HL-60 (cell line): ENCODE measurements around the gene RPIA.

ENCODE experiments used
- CTCF ChIP-seq: IDR thresholded peaks from one replicate; pipeline ENCODE4 v1.5.1; 2011; ENCODE audit warnings: low read length, control low read depth, inconsistent platforms; ENCODE audit not compliant: insufficient read depth
- SPI1 ChIP-seq: IDR thresholded peaks from 2 replicates; pipeline ENCODE4 v1.6.1; 2012; ENCODE audit warnings: low read depth, mild to moderate bottlenecking, borderline replicate concordance
- TF ChIP-seq, protein P1 (sequence below): IDR thresholded peaks from 2 replicates; pipeline ENCODE4 v1.6.1; 2012; ENCODE audit warnings: low read depth; ENCODE audit not compliant: insufficient replicate concordance

- TF ChIP-seq, protein P1, sequence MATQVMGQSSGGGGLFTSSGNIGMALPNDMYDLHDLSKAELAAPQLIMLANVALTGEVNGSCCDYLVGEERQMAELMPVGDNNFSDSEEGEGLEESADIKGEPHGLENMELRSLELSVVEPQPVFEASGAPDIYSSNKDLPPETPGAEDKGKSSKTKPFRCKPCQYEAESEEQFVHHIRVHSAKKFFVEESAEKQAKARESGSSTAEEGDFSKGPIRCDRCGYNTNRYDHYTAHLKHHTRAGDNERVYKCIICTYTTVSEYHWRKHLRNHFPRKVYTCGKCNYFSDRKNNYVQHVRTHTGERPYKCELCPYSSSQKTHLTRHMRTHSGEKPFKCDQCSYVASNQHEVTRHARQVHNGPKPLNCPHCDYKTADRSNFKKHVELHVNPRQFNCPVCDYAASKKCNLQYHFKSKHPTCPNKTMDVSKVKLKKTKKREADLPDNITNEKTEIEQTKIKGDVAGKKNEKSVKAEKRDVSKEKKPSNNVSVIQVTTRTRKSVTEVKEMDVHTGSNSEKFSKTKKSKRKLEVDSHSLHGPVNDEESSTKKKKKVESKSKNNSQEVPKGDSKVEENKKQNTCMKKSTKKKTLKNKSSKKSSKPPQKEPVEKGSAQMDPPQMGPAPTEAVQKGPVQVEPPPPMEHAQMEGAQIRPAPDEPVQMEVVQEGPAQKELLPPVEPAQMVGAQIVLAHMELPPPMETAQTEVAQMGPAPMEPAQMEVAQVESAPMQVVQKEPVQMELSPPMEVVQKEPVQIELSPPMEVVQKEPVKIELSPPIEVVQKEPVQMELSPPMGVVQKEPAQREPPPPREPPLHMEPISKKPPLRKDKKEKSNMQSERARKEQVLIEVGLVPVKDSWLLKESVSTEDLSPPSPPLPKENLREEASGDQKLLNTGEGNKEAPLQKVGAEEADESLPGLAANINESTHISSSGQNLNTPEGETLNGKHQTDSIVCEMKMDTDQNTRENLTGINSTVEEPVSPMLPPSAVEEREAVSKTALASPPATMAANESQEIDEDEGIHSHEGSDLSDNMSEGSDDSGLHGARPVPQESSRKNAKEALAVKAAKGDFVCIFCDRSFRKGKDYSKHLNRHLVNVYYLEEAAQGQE = no peak
- no peak for TF ChIP-seq CTCF
- TF ChIP-seq SPI1 = no peak
Measured at GRCh38 chr2:88692187-88692586, 714 bp downstream of the RPIA start.
